DND-41 (cell line): ENCODE results near the gene OR2T2.
"Not testable (repeated sequence)": the region's sequence is repeated elsewhere in the genome, so short reads cannot be mapped to it uniquely, and the experiment has no call there.

Experiments
- EZH2 ChIP-seq: IDR thresholded peaks from 3 replicates; pipeline ENCODE4 v1.6.1; 2012; ENCODE audit warnings: borderline replicate concordance, low read depth, mild to moderate bottlenecking, moderate library complexity, low read length, inconsistent platforms; ENCODE audit not compliant: severe bottlenecking
- TF ChIP-seq, protein P1 (sequence below): IDR thresholded peaks from 2 replicates; pipeline ENCODE4 v1.5.1; 2012; ENCODE audit warnings: borderline replicate concordance, low read length, moderate library complexity, mild to moderate bottlenecking; ENCODE audit not compliant: poor library complexity, severe bottlenecking; ENCODE audit errors: extremely low read depth

DNA sequence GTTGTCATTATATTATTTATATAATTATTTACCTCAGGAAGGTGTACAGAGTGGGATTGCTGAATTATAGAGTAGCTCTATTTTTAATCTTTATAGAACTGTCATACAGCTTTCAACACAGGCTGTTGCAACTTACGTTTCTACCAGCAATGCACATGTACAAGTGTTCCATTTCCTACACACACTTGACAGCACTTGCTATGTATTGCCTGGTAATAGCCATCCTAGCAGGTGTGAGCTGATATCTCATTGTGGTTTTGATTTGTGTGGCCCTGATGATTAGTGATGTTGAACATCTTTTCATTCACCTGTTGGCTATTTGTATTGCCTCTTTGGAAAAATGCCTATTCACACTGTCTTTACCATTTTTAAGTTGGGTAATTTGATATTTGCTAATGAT, 30.2 kb downstream of the OR2T2 start:
- TF ChIP-seq, protein P1, sequence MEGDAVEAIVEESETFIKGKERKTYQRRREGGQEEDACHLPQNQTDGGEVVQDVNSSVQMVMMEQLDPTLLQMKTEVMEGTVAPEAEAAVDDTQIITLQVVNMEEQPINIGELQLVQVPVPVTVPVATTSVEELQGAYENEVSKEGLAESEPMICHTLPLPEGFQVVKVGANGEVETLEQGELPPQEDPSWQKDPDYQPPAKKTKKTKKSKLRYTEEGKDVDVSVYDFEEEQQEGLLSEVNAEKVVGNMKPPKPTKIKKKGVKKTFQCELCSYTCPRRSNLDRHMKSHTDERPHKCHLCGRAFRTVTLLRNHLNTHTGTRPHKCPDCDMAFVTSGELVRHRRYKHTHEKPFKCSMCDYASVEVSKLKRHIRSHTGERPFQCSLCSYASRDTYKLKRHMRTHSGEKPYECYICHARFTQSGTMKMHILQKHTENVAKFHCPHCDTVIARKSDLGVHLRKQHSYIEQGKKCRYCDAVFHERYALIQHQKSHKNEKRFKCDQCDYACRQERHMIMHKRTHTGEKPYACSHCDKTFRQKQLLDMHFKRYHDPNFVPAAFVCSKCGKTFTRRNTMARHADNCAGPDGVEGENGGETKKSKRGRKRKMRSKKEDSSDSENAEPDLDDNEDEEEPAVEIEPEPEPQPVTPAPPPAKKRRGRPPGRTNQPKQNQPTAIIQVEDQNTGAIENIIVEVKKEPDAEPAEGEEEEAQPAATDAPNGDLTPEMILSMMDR: not testable (repeated sequence)
- TF ChIP-seq EZH2: not testable (repeated sequence)
